WERI-Rb-1 (cell line): Measurements from ENCODE around the gene UBXN7.
"Not testable (repeated sequence)": the region's sequence is repeated elsewhere in the genome, so short reads cannot be mapped to it uniquely, and the experiment has no call there.

Experiments used
- DNase-seq: peaks from one replicate; pipeline ENCODE4 v3.0.0-alpha.2; 2020
- H3K27ac ChIP-seq: fragments of 250-450 bp; sonication (Bioruptor Pico); 2 replicates; pipeline ENCODE4 v1.5.1; 2020; ENCODE audit warnings: mild to moderate bottlenecking, moderate library complexity
- H3K27me3 ChIP-seq: fragments of 250-450 bp; sonication (Bioruptor Pico); 2 replicates; pipeline ENCODE4 v1.5.1; 2021; ENCODE audit warnings: mild to moderate bottlenecking, low read depth, moderate library complexity; ENCODE audit not compliant: insufficient read depth, severe bottlenecking
- H3K36me3 ChIP-seq: fragments of 250-450 bp; sonication (Bioruptor Pico); 2 replicates; pipeline ENCODE4 v1.5.1; 2020; ENCODE audit warnings: mild to moderate bottlenecking, moderate library complexity
- H3K4me3 ChIP-seq: 2 replicates; pipeline ENCODE4 v1.5.1; 2011; ENCODE audit warnings: low read depth, mild to moderate bottlenecking, control low read depth, low read length
- H3K9me3 ChIP-seq: fragments of 250-450 bp; sonication (Bioruptor Pico); 2 replicates; pipeline ENCODE4 v1.5.1; 2021; ENCODE audit warnings: mild to moderate bottlenecking, moderate library complexity; ENCODE audit not compliant: severe bottlenecking
- TF ChIP-seq, protein P1 (sequence below): IDR thresholded peaks from 2 replicates; pipeline ENCODE4 v1.5.1; 2011; ENCODE audit warnings: low read depth, mild to moderate bottlenecking, control low read depth, inconsistent platforms, low read length

UBXN7 gene

DNA sequence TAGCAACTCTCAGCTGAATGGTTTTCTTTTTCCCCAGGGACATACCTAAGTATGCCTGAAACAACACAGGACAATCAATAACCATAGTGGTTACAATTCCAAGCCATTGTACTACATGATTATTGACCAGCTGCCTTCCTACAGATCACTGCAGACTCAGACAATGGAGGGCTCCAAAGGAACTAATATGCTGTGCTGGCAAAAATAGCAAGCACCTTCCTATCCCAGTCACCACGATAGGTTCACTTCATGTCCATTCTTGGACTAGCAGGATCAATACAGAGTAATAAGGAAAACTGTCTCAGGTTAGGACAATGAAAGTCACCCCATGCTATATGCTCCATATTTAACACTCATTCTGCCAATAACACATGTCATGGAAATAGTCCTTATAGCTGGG lies 76.6 kb downstream of the UBXN7 start:
- Histone ChIP-seq H3K27ac (no peak overlapping the region), H3K27me3 (no peaks in the 10 kb centered on the region), H3K4me3 (no peak overlapping the region), H3K9me3 (no peaks in the 10 kb centered on the region), H3K36me3 (peaks cover 7% of the 10 kb centered on the region)
- DNase-seq = no peak
- TF ChIP-seq, protein P1, sequence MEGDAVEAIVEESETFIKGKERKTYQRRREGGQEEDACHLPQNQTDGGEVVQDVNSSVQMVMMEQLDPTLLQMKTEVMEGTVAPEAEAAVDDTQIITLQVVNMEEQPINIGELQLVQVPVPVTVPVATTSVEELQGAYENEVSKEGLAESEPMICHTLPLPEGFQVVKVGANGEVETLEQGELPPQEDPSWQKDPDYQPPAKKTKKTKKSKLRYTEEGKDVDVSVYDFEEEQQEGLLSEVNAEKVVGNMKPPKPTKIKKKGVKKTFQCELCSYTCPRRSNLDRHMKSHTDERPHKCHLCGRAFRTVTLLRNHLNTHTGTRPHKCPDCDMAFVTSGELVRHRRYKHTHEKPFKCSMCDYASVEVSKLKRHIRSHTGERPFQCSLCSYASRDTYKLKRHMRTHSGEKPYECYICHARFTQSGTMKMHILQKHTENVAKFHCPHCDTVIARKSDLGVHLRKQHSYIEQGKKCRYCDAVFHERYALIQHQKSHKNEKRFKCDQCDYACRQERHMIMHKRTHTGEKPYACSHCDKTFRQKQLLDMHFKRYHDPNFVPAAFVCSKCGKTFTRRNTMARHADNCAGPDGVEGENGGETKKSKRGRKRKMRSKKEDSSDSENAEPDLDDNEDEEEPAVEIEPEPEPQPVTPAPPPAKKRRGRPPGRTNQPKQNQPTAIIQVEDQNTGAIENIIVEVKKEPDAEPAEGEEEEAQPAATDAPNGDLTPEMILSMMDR = no peak

DNA sequence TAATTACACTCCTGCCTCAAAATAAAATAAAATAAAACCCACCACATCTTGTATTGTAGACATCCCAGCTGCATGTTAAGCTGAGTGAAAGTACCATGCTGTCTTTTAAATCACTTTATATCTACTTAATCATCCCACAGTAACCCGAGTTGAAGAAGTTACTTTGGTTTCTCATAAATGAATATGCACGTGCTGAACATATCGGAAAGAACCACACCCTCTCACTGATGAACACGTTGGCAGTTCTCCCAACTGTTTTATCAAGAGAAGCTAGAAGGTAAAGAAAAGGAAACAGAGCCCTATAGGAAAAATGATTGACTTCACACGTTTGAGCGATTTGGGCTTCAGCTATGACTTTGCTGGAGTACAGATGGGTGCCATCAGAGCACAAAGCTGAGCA lies 78.1 kb downstream of the UBXN7 start:
- Histone ChIP-seq H3K27me3 (no peaks in the 10 kb centered on the region), H3K4me3 (no peak overlapping the region), H3K9me3 (no peaks in the 10 kb centered on the region), H3K27ac (no peak overlapping the region), H3K36me3 (peaks cover 7% of the 10 kb centered on the region)
- TF ChIP-seq, protein P1 = no peak
- DNase-seq = no peak

DNA sequence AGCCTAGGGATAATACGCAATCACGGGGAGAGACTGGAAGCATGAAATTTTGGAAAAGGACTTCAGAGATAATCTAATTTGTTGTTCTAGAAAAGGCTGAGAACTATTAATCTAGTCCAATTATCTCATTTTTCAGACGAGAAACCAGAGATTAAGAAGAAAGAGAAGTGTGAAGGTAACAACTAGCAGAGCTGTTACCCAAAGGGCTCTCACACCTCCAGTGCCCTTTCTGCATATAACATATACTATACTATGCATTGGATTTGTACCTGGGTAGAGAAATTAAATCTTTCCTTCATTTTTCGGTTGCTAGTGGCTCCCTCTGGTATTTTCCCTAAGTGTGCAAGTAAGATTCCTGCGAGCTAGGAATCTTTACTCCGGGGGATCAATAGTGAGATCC lies 80.7 kb downstream of the UBXN7 start:
- H3K36me3 ChIP-seq = peaks cover 5% of the 10 kb centered on the region; the same call in 1 of the 2 replicates
- no peak for DNase-seq
- no peak overlapping the region for H3K4me3 ChIP-seq
- H3K9me3 ChIP-seq = no peaks in the 10 kb centered on the region
- no peaks in the 10 kb centered on the region for H3K27me3 ChIP-seq
- TF ChIP-seq, protein P1 = no peak
- no peak overlapping the region for H3K27ac ChIP-seq

DNA sequence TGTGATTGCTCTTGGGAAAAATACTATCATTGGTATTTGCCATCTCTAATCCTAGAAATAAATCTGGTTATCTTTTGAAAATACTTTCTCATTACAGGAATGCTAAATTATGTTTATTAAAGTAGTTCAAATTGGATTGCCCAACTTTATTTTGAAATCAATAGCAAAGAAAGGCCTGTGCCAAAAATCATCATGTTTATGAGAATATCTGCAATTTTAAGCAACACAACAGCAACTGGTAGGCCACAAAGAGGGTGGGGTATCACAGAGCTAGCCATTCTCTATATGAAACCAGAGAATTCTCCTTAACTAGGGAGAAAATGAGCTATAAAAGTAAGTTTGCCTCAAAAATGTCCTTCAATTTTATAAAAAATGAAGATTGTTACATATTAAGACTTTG lies 82.2 kb downstream of the UBXN7 start:
- H3K36me3 ChIP-seq = no peaks in the 10 kb centered on the region
- TF ChIP-seq, protein P1 = no peak
- DNase-seq = no peak
- no peaks in the 10 kb centered on the region for H3K9me3 ChIP-seq
- no peaks in the 10 kb centered on the region for H3K27me3 ChIP-seq
- no peak overlapping the region for H3K27ac ChIP-seq
- no peak overlapping the region for H3K4me3 ChIP-seq

DNA sequence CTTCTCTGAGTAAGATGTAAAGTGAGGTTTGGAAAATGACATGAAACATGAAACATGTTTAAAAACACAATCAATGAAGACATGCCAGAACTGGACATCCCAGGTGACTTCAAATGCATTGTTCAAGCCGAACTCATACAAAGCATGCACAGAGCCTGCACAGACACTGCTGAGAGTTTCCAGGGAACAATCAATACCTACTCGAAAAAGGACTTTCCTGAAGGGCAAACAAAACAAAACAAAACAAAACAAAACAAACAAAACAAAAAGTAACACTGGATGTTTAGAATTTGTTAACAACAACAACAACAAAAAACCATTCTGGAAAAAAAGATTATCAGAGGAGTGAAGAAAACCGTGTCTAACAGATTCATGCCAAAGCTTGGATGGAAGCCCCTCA lies 83.5 kb downstream of the UBXN7 start:
- no peak overlapping the region for H3K27ac ChIP-seq
- no peak overlapping the region for H3K4me3 ChIP-seq
- H3K27me3 ChIP-seq = no peaks in the 10 kb centered on the region
- H3K9me3 ChIP-seq = no peaks in the 10 kb centered on the region
- TF ChIP-seq, protein P1 = no peak
- DNase-seq = no peak
- H3K36me3 ChIP-seq = no peaks in the 10 kb centered on the region

DNA sequence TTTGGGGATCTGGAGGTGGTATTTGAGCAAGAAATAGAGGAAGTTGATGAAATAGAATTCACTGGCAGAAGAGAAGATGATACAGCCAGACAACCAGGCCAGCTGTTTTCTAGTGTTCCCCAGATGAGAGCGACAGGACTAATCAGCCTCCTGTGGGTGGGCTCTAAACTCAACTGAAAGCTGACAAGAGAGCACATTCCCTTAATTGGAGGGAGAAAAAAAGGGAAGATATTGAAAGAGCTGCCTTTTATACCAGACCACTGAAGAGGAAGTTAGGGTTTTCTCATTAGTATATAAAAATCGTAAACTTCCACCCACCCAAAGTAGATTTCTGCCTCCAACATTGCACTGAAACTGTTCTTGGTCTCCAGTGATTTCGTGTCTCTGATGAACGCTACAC lies 87.6 kb downstream of the UBXN7 start:
- DNase-seq = no peak
- TF ChIP-seq, protein P1 = no peak
- Histone ChIP-seq H3K4me3 (no peak overlapping the region), H3K36me3 (no peaks in the 10 kb centered on the region), H3K27ac (no peak overlapping the region), H3K9me3 (no peaks in the 10 kb centered on the region), H3K27me3 (no peaks in the 10 kb centered on the region)

DNA sequence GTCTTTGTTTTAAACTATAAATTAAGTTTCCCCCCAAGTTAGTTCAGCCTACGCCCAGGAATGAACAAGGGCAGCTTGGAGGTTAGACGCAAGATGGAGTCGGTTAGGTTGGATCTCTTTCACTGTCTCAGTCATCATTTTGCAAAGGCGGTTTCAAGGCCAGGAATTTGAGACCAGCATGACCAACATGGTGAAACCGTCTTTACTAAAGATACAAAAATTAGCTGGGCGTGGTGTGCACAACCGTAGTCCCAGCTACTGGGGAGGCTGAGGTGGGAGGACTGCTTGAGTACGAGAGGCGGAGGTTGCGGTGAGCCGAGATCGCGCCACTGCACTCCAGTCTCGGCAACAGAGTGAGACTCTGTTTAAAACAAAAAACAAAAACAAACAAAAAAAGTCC lies 88.3 kb downstream of the UBXN7 start:
- H3K36me3 ChIP-seq, H3K4me3 ChIP-seq, H3K27me3 ChIP-seq, H3K27ac ChIP-seq, H3K9me3 ChIP-seq, DNase-seq: not testable (repeated sequence)
